A673 (cell line): ENCODE data around the gene CASKIN1. TPM values are rescaled to one million over a fixed set of nuclear protein-coding genes. Genes with fewer than 3 reads are reported as not detected.
A peak's percentile ranks its signal among the peaks of the same experiment; 100 is the strongest.

Experiments used
- BruUV-seq: library from RNA; stranded (reverse); fragments of 400-500 nt; replicated peaks from 2 replicates; lab custom pipeline; 2021; lab: Mats Ljungman, UMichigan
- CTCF ChIA-PET: fragments of 300-600 bp; sonication (Branson Sonifier 250); formaldehyde crosslinking; loops from one replicate; lab custom pipeline; 2022; ENCODE audit warnings: antibody characterized with exemption; lab: Charles Lee
- POLR2A ChIA-PET: fragments of 300-600 bp; sonication (Branson Sonifier 250); formaldehyde crosslinking; loops from one replicate; lab custom pipeline; 2022; ENCODE audit warnings: antibody characterized with exemption; ENCODE audit not compliant: low non-redundant PET; lab: Charles Lee
- DNase-seq: peaks from one replicate; pipeline ENCODE4 v3.0.0-alpha.2; 2015; ENCODE audit warnings: low spot score
- H3K27ac ChIP-seq: fragments of 200-600 bp; sonication (generic); 2 replicates; pipeline ENCODE4 v1.5.1; 2016; ENCODE audit warnings: mixed run types, low read depth, mild to moderate bottlenecking, mixed read lengths, antibody characterized with exemption, low read length; ENCODE audit not compliant: poor library complexity, severe bottlenecking
- H3K27me3 ChIP-seq: fragments of 200-600 bp; sonication (generic); replicated peaks from 2 replicates; pipeline ENCODE4 v1.6.1; 2017; ENCODE audit warnings: mixed run types, low read depth, mild to moderate bottlenecking, mixed read lengths, antibody characterized with exemption, low read length; ENCODE audit not compliant: insufficient read depth, poor library complexity
- H3K36me3 ChIP-seq: fragments of 200-600 bp; sonication (generic); 2 replicates; pipeline ENCODE4 v1.6.1; 2016; ENCODE audit warnings: mixed run types, mild to moderate bottlenecking, mixed read lengths, antibody characterized with exemption, low read length; ENCODE audit not compliant: insufficient read depth, poor library complexity, severe bottlenecking
- H3K4me1 ChIP-seq: fragments of 200-600 bp; sonication (generic); 2 replicates; pipeline ENCODE4 v1.6.1; 2017; ENCODE audit warnings: mixed run types, mild to moderate bottlenecking, mixed read lengths, antibody characterized with exemption, low read length; ENCODE audit not compliant: insufficient read depth, poor library complexity, severe bottlenecking
- H3K4me3 ChIP-seq: fragments of 200-600 bp; sonication (generic); 2 replicates; pipeline ENCODE4 v1.5.1; 2016; ENCODE audit warnings: low read depth, mixed run types, mild to moderate bottlenecking, mixed read lengths, low read length; ENCODE audit not compliant: poor library complexity, severe bottlenecking
- H3K9me3 ChIP-seq: fragments of 200-600 bp; sonication (generic); 2 replicates; pipeline ENCODE4 v1.6.1; 2016; ENCODE audit warnings: mixed run types, low read depth, mild to moderate bottlenecking, mixed read lengths, antibody characterized with exemption, low read length; ENCODE audit not compliant: poor library complexity, severe bottlenecking
- EZH2 ChIP-seq: fragments of 200-600 bp; sonication (generic); IDR thresholded peaks from 2 replicates; pipeline ENCODE4 v1.6.1; 2017; ENCODE audit warnings: borderline replicate concordance, low read depth, mild to moderate bottlenecking, mixed read lengths, antibody characterized with exemption, low read length; ENCODE audit not compliant: poor library complexity, severe bottlenecking
- intact Hi-C: fragments of 100-400 bp; cut with micrococcal nuclease; formaldehyde crosslinking; loops from one replicate; pipeline ENCODE4 v1.10.0; 2022; ENCODE audit not compliant: unreplicated experiment
- total RNA-seq: library from RNA; stranded (reverse); gene quantifications from 2 replicates; pipeline ENCODE4 v1.2.3, GENCODE V29; 2021
- TF ChIP-seq, protein P1 (sequence below): fragments of 300-800, 200-600 bp; sonication (generic); conservative IDR thresholded peaks from 2 replicates; pipeline ENCODE4 v1.5.1; 2017; ENCODE audit warnings: low read depth, mild to moderate bottlenecking, antibody characterized with exemption, low read length, moderate library complexity, mixed read lengths

CASKIN1 gene
- total RNA-seq, 1 experiment from 2014 or later, result 1.1 TPM

DNA sequence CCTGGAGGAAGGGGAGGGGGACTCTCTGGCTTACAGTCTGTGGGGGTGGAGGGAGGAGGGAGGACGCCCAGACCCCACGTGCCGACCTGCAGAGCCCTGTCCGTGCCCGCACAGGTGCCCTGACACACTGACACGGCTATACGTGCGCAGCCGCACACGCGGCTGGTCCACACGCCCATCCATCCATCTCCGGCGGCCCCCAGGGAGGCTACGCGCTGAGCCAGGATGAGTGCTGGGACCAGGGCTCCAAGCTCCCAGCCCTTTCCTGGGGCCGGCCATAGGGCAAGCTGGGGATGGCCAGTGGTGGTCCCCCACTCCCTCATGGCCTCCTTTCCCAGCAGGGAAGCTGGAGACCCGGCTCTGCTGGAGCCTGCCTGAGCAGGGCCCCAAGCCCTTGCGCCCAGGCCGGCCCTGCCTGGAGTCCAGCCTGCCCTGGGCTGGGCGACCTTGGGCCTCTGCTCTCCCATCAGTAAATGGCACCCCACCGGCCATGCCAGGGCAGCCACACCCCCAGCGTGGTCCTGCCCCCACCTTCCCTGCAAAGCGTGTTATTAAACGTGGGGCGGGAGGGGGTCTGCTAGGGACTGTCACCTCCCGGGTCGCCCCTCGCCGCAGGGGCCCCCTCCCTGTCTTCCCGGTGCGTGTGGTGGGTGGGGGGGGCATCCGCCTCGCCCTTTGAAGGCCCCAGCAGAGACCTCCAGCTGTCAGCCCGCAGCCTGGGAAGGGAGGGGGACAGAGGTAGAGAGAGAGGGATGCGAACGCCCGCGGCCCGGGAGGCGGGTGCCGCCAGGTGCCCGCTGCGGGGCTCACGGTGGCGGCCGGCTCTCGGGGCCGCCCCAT, 863 bp downstream of the CASKIN1 start:
- Histone ChIP-seq H3K4me1 (peaks cover 7% of the 10 kb centered on the region), H3K9me3 (no peaks in the 10 kb centered on the region), H3K27me3 (peaks cover 26% of the 10 kb centered on the region), H3K36me3 (no peaks in the 10 kb centered on the region), H3K4me3 (peak overlapping the region; percentile 53), H3K27ac (no peak overlapping the region)
- POLR2A ChIA-PET, result no interaction called here
- TF ChIP-seq, protein P1, sequence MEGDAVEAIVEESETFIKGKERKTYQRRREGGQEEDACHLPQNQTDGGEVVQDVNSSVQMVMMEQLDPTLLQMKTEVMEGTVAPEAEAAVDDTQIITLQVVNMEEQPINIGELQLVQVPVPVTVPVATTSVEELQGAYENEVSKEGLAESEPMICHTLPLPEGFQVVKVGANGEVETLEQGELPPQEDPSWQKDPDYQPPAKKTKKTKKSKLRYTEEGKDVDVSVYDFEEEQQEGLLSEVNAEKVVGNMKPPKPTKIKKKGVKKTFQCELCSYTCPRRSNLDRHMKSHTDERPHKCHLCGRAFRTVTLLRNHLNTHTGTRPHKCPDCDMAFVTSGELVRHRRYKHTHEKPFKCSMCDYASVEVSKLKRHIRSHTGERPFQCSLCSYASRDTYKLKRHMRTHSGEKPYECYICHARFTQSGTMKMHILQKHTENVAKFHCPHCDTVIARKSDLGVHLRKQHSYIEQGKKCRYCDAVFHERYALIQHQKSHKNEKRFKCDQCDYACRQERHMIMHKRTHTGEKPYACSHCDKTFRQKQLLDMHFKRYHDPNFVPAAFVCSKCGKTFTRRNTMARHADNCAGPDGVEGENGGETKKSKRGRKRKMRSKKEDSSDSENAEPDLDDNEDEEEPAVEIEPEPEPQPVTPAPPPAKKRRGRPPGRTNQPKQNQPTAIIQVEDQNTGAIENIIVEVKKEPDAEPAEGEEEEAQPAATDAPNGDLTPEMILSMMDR, result no peak
- no peak for TF ChIP-seq EZH2
- intact Hi-C loops, result no loop called here
- BruUV-seq, result no TSS peak
- CTCF ChIA-PET, result interaction anchor here (0.6 kb wide), 1 partner anchor 169 kb away, joined by 3 read pairs; the partner anchor contains the start of gene NHERF2
- no peak for DNase-seq

DNA sequence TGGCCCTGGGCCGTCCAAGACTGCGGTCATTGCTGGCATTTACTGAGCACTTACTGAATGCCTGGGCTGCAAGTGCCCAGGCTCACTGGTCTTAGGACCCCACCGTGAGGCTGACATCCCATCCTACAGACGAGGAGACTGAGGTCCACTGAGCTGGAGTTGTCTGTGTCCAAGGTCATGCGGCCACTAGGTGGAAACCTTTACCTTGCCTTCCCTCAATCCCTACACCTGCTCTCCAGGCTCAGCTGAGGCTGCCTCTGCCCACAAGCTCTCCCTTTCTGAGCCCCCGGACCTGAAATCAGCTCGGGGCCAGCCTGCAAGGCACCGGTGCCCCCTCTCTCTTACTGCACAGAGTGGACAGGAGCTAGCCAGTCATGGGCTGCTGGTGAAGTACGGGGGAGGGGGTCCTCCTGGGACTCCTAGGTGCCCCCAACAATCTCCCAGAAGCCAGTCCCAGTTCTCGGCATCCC, 1.5 kb downstream of the CASKIN1 start:
- H3K9me3 ChIP-seq, result no peaks in the 10 kb centered on the region
- no peaks in the 10 kb centered on the region for H3K36me3 ChIP-seq
- BruUV-seq, result no TSS peak
- POLR2A ChIA-PET, result interaction anchor here (0.5 kb wide), 2 partner anchors 46 to 318 kb away, joined by 4 read pairs; no protein-coding TSS in a partner anchor
- intact Hi-C loops, result no loop called here
- CTCF ChIA-PET, result interaction anchor here (0.6 to 1.1 kb wide), 2 partner anchors 13 to 168 kb away, joined by 3 read pairs; partner anchors contain the start of gene NHERF2
- H3K27ac ChIP-seq, result no peak overlapping the region
- no peak overlapping the region for H3K4me3 ChIP-seq
- peak; percentile 48 for DNase-seq
- peaks cover 26% of the 10 kb centered on the region for H3K27me3 ChIP-seq
- peaks cover 7% of the 10 kb centered on the region for H3K4me1 ChIP-seq
- TF ChIP-seq EZH2, result no peak
- TF ChIP-seq, protein P1, result peak; percentile 38; the same call in 1 of the 2 replicates

DNA sequence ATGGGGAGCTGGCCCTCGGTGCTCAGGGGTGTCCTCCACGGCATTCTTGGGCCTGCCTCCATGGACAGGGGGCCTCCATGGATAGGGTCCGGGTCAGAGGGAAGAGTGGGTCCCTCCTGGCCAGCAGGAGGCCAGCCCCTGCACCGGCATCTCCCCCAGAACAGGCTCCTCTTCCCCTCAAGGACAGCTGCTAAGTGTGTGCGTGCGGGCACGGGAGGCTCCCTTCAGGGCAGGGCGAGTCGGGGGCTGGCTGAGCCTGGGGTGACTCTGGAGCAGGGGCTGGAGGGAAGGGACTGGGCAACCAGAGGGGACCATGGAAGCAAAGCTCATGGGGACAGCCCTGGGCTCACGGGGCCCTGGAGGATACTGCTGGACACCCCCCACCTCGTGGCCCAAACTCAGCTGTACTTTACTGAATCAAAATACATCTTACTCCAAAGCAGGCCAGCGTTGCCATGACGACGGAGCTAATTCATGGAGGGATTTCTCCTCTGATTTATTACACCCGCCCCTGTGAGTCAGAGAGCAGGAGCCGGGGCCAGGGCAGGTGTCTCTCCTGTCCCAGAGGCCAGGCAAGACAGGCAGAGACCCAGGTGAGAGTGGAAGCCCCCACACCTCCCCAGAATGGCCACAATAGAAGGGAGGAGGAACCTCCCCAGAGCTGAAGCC, 2.1 kb downstream of the CASKIN1 start:
- H3K9me3 ChIP-seq, result no peaks in the 10 kb centered on the region
- no peak overlapping the region for H3K4me3 ChIP-seq
- no TSS peak for BruUV-seq
- peaks cover 26% of the 10 kb centered on the region for H3K27me3 ChIP-seq
- TF ChIP-seq, protein P1, result no peak
- no peak for TF ChIP-seq EZH2
- intact Hi-C loops, result no loop called here
- H3K36me3 ChIP-seq, result no peaks in the 10 kb centered on the region
- POLR2A ChIA-PET, result interaction anchor here (0.5 kb wide), 2 partner anchors 47 to 318 kb away, joined by 4 read pairs; no protein-coding TSS in a partner anchor
- CTCF ChIA-PET, result interaction anchor here (1.1 kb wide), 1 partner anchor 12 kb away, joined by 3 read pairs; no protein-coding TSS in a partner anchor
- DNase-seq, result peak; percentile 71
- peaks cover 7% of the 10 kb centered on the region for H3K4me1 ChIP-seq
- H3K27ac ChIP-seq, result no peak overlapping the region
